IMR-90 (cell line): ENCODE measurements around the gene ATP2B1. TPM values are rescaled to one million over a fixed set of nuclear protein-coding genes. Genes with fewer than 3 reads are reported as not detected.

Experiments used
- ATAC-seq: fragments of 200-7000 bp; cut with Tn5 transposase; 2 replicates; pipeline ENCODE4 v1.9.1; 2020; ENCODE audit warnings: low read depth, mild to moderate bottlenecking, moderate library complexity
- BruUV-seq: library from RNA; stranded (reverse); fragments of 400-500 nt; replicated peaks from 2 replicates; lab custom pipeline; 2021; lab: Mats Ljungman, UMichigan
- CTCF ChIA-PET: fragments of 300-600 bp; formaldehyde crosslinking; extraction: SDS; loops from one replicate; lab custom pipeline; 2021; ENCODE audit warnings: antibody characterized with exemption; lab: Yijun Ruan, JAX
- POLR2A ChIA-PET: fragments of 300-600 bp; sonication (Branson Sonifier 250); formaldehyde crosslinking; loops from one replicate; lab custom pipeline; 2022; ENCODE audit warnings: antibody characterized with exemption; ENCODE audit not compliant: unreplicated experiment; lab: Charles Lee
- DNase-seq: peaks from one replicate; pipeline ENCODE4 v3.0.0; 2013
- H2AFZ ChIP-seq: replicated peaks from 2 replicates; pipeline ENCODE3; 2013; ENCODE audit warnings: low read length, mild to moderate bottlenecking; ENCODE audit not compliant: poor library complexity
- H2AK5ac ChIP-seq: 2 replicates; pipeline ENCODE4 v1.6.1; 2013; ENCODE audit warnings: low read depth, low read length, inconsistent platforms
- H2AK9ac ChIP-seq: replicated peaks from 2 replicates; pipeline ENCODE3; 2013; ENCODE audit warnings: mild to moderate bottlenecking, low read depth, low read length, moderate library complexity; ENCODE audit not compliant: poor library complexity
- H2BK120ac ChIP-seq: 2 replicates; pipeline ENCODE4 v1.6.1; 2013; ENCODE audit warnings: low read depth, low read length, inconsistent platforms
- H2BK15ac ChIP-seq: 3 replicates; pipeline ENCODE4 v1.6.1; 2013; ENCODE audit warnings: low read depth, low read length, inconsistent platforms
- H2BK20ac ChIP-seq: 2 replicates; pipeline ENCODE4 v1.6.1; 2013; ENCODE audit warnings: low read depth, mild to moderate bottlenecking, inconsistent platforms, low read length, moderate library complexity
- H2BK5ac ChIP-seq: 2 replicates; pipeline ENCODE4 v1.6.1; 2013; ENCODE audit warnings: mild to moderate bottlenecking, low read depth, low read length, inconsistent platforms; ENCODE audit not compliant: poor library complexity, severe bottlenecking
- H3K14ac ChIP-seq: replicated peaks from 2 replicates; pipeline ENCODE4 v1.6.1; 2013; ENCODE audit warnings: low read depth, low read length, inconsistent platforms
- H3K18ac ChIP-seq: 2 replicates; pipeline ENCODE4 v1.6.1; 2013; ENCODE audit warnings: low read depth, low read length, control low read depth
- H3K23ac ChIP-seq: 2 replicates; pipeline ENCODE4 v1.6.1; 2013; ENCODE audit warnings: low read depth, low read length, inconsistent platforms
- H3K27ac ChIP-seq: 2 replicates; pipeline ENCODE4 v1.5.1; 2013; ENCODE audit warnings: mild to moderate bottlenecking, control low read depth, low read length; ENCODE audit not compliant: insufficient read depth
- H3K27me3 ChIP-seq: 2 replicates; pipeline ENCODE4 v1.6.1; 2013; ENCODE audit warnings: low read length; ENCODE audit not compliant: control insufficient read depth, insufficient read depth
- H3K36me3 ChIP-seq: 2 replicates; pipeline ENCODE4 v1.6.1; 2013; ENCODE audit warnings: low read length, mixed read lengths; ENCODE audit not compliant: control insufficient read depth, insufficient read depth
- H3K4ac ChIP-seq: 2 replicates; pipeline ENCODE4 v1.6.1; 2013; ENCODE audit warnings: low read depth, low read length, inconsistent platforms
- H3K4me1 ChIP-seq: 2 replicates; pipeline ENCODE4 v1.6.1; 2013; ENCODE audit warnings: low read length, mixed read lengths; ENCODE audit not compliant: control insufficient read depth, insufficient read depth
- H3K4me2 ChIP-seq: 2 replicates; pipeline ENCODE4 v1.6.1; 2013; ENCODE audit warnings: low read depth, mild to moderate bottlenecking, control low read depth, low read length, moderate library complexity
- H3K4me3 ChIP-seq: 2 replicates; pipeline ENCODE4 v1.5.1; 2013; ENCODE audit warnings: low read depth, mild to moderate bottlenecking, control low read depth, low read length, moderate library complexity; ENCODE audit not compliant: insufficient read depth
- H3K56ac ChIP-seq: 2 replicates; pipeline ENCODE4 v1.6.1; 2013; ENCODE audit warnings: low read length, inconsistent platforms; ENCODE audit not compliant: insufficient read depth; ENCODE audit errors: extremely low read depth
- H3K79me1 ChIP-seq, 2 experiments: 2 replicates each; pipeline ENCODE4 v1.6.1; 2013; ENCODE audit warnings: low read length in 2 of 2, inconsistent platforms in 1 of 2, low read depth in 1 of 2
- H3K9ac ChIP-seq: 2 replicates; pipeline ENCODE4 v1.6.1; 2013; ENCODE audit warnings: low read depth, low read length, control low read depth
- H3K9me1 ChIP-seq: 2 replicates; pipeline ENCODE4 v1.6.1; 2013; ENCODE audit warnings: low read length, inconsistent platforms; ENCODE audit not compliant: insufficient read depth
- H3K9me3 ChIP-seq: 2 replicates; pipeline ENCODE4 v1.6.1; 2013; ENCODE audit warnings: low read length; ENCODE audit not compliant: control insufficient read depth, insufficient read depth
- H4K20me1 ChIP-seq: 2 replicates; pipeline ENCODE4 v1.6.1; 2013; ENCODE audit warnings: low read length, inconsistent platforms; ENCODE audit not compliant: insufficient read depth
- H4K5ac ChIP-seq: 2 replicates; pipeline ENCODE4 v1.6.1; 2013; ENCODE audit warnings: mild to moderate bottlenecking, low read depth, low read length, control low read depth
- H4K8ac ChIP-seq, 2 experiments: 2 replicates each; pipeline ENCODE4 v1.6.1; 2013; ENCODE audit warnings: low read depth in 2 of 2, low read length in 2 of 2, control low read depth in 1 of 2, inconsistent platforms in 1 of 2
- H4K91ac ChIP-seq: 2 replicates; pipeline ENCODE4 v1.6.1; 2013; ENCODE audit warnings: low read depth, low read length, inconsistent platforms; ENCODE audit not compliant: insufficient read depth
- FOS ChIP-seq: fragments of 150-350 bp; IDR thresholded peaks from 2 replicates; pipeline ENCODE4 v1.6.1; 2016; ENCODE audit warnings: low read depth, low read length
- MAZ ChIP-seq: IDR thresholded peaks from 2 replicates; pipeline ENCODE4 v1.6.1; 2012; ENCODE audit warnings: low read depth, mild to moderate bottlenecking, low read length, improper control_type of control experiment, moderate library complexity, borderline replicate concordance
- RFX5 ChIP-seq: IDR thresholded peaks from 2 replicates; pipeline ENCODE4 v1.8.0; 2012; ENCODE audit warnings: low read depth, mild to moderate bottlenecking, low read length, moderate library complexity
- WGBS, 2 experiments: methylation state at CpG; one replicate each; pipeline versions ENCODE4 v1.1.5 to v1.1.7; 2013; ENCODE audit warnings: missing lambda C conversion rate in 2 of 2; ENCODE audit not compliant: insufficient read length in 1 of 2; ENCODE audit errors: extremely low coverage in 2 of 2; 5-methylcytosine and 5-hydroxymethylcytosine counted together
- dilution Hi-C: fragments of 300-500 bp; cut with HindIII; formaldehyde crosslinking; loops from one replicate; pipeline ENCODE4 v1.14.3; 2018; ENCODE audit warnings: low sequenced_read_pairs; ENCODE audit not compliant: unreplicated experiment
- in situ Hi-C: fragments of 300-500 bp; cut with MboI; formaldehyde crosslinking; loops from 3 replicates; pipeline ENCODE4 v1.14.3; 2019; ENCODE audit warnings: low sequenced_read_pairs, inconsistent platforms, mixed read lengths
- intact Hi-C: fragments of 100-400 bp; cut with micrococcal nuclease; formaldehyde crosslinking; loops from 2 replicates; pipeline ENCODE4 v1.10.0; 2022
- polyA plus RNA-seq, 3 experiments: library from polyadenylated mRNA; depleted of rRNA; stranded (reverse); fragments of >200 nt; gene quantifications; 2 replicates each; pipeline ENCODE4 v1.2.3, GENCODE V29; 2012; ENCODE audit warnings: low replicate concordance in 1 of 3
- total RNA-seq: library from RNA; depleted of rRNA; stranded (reverse); fragments of >200 nt; gene quantifications from 2 replicates; pipeline ENCODE4 v1.2.3, GENCODE V29; 2012

Gene ATP2B1
- total and polyA plus RNA-seq, 2 of the 4 experiments (the other 2 are of a cell fraction) = 9.9 to 32.6 TPM

- H2AK5ac ChIP-seq = no peak overlapping the region
- intact Hi-C loops = no loop called here
- H3K18ac ChIP-seq = peak overlapping the region; percentile 78; the same call in 1 of the 2 replicates
- TF ChIP-seq FOS (0 out of 2 replicates have a peak, but pooled peaks have one; percentile 28), RFX5 (0 out of 2 replicates have a peak, but pooled peaks have one; percentile 13), MAZ (no peak)
- H3K27me3 ChIP-seq = no peaks in the 10 kb centered on the region
- H3K9ac ChIP-seq = no peak overlapping the region
- in situ Hi-C loops = no loop called here
- H3K23ac ChIP-seq = peak overlapping the region; percentile 33; the same call in 1 of the 2 replicates
- H3K4me2 ChIP-seq = peak overlapping the region; percentile 74; the same call in 1 of the 2 replicates
- WGBS, 2 experiments = 50% methylated on average over 2 of the region's 5 CpGs; no CpG with 5 or more reads in 1 of the 2 experiments
- no peak overlapping the region for H3K27ac ChIP-seq
- peaks cover 3% of the 10 kb centered on the region for H3K36me3 ChIP-seq
- no peaks in the 10 kb centered on the region for H4K20me1 ChIP-seq
- no peak overlapping the region for H2AFZ ChIP-seq
- H2BK15ac ChIP-seq = peak overlapping the region; percentile 58; the same call in 1 of the 3 replicates
- dilution Hi-C loops = no loop called here
- H3K14ac ChIP-seq = peak overlapping the region; percentile 29
- BruUV-seq = no TSS peak
- no peak overlapping the region; the same call in 1 of the 2 replicates for H4K5ac ChIP-seq
- CTCF ChIA-PET = no interaction called here
- DNase-seq (peak; percentile 79), ATAC-seq (peak; percentile 96)
- H2BK5ac ChIP-seq = peak overlapping the region; percentile 69
- H3K79me1 ChIP-seq = peaks cover 13 to 29% of the 10 kb centered on the region in 2 experiments
- peak overlapping the region; percentile 8; the same call in 1 of the 2 replicates for H3K4ac ChIP-seq
- no peaks in the 10 kb centered on the region for H3K9me3 ChIP-seq
- H3K56ac ChIP-seq = no peak overlapping the region
- POLR2A ChIA-PET = interaction anchor here (0.7 kb wide), 1 partner anchor 25 kb away, joined by 13 read pairs; no protein-coding TSS in a partner anchor
- 0 out of 2 replicates have a peak, but pooled peaks cover 6% of the 10 kb centered on the region for H3K9me1 ChIP-seq
- H3K4me3 ChIP-seq = no peak overlapping the region
- peak overlapping the region in 1 of 2 experiments; percentile 3; a peak in 1 of 4 replicates for H4K8ac ChIP-seq
- 0 out of 2 replicates have a peak overlapping the region, but pooled peaks have one; percentile 28 for H2BK20ac ChIP-seq
- peak overlapping the region; percentile 61 for H2BK120ac ChIP-seq
- peaks cover 6% of the 10 kb centered on the region; the same call in 1 of the 2 replicates for H3K4me1 ChIP-seq
- H2AK9ac ChIP-seq = no peak overlapping the region
- peak overlapping the region; percentile 2; the same call in 1 of the 2 replicates for H4K91ac ChIP-seq
These were observed 72.4 kb downstream of the ATP2B1 start for GRCh38 chr12:89636052-89636775.
